Measurements from ENCODE around the gene SPTBN1.

Gene SPTBN1

GRCh38 chr2:54629390-54629789 is 173.3 kb downstream of the SPTBN1 start:
- TF ChIP-seq CTCF (conservative IDR thresholded peaks at IDR 0.05; ENCODE audit: low read length), result no peak
- no peak for TF ChIP-seq EZH2phosphoT487 (IDR thresholded peaks at IDR 0.05; ENCODE audit: borderline replicate concordance)
- Histone ChIP-seq H4K20me1 (ENCODE audit: insufficient read depth, low read length, poor library complexity, severe bottlenecking) (peaks cover 7% of the 10 kb centered on the region), H3K4me1 (ENCODE audit: insufficient read depth, low read length, poor library complexity, severe bottlenecking) (no peaks in the 10 kb centered on the region), H3K4me2 (ENCODE audit: low read depth, low read length, poor library complexity, severe bottlenecking) (no peak overlapping the region), H3K79me2 (ENCODE audit: insufficient read depth, low read length) (peaks cover 3% of the 10 kb centered on the region; the same call in 1 of the 2 replicates), H3K9ac (ENCODE audit: low read depth, low read length, poor library complexity, severe bottlenecking) (no peak overlapping the region), H3K9me3 (ENCODE audit: insufficient read depth, low read depth, low read length) (no peaks in the 10 kb centered on the region), H3K4me3 (ENCODE audit: low read length, poor library complexity, severe bottlenecking) (no peak overlapping the region), H3F3A (ENCODE audit: low read depth) (no peaks in the 10 kb centered on the region), H3K27me3 (ENCODE audit: insufficient read depth, low read length, poor library complexity, severe bottlenecking) (no peaks in the 10 kb centered on the region), H3K36me3 (ENCODE audit: insufficient read depth, low read length) (peaks cover 100% of the 10 kb centered on the region), H3K9me2 (replicated peaks; ENCODE audit: low read depth, low read length) (no peaks in the 10 kb centered on the region), H2AFZ (ENCODE audit: low read length) (no peak overlapping the region)

- Histone ChIP-seq H4K20me1 (ENCODE audit: insufficient read depth, low read length, poor library complexity, severe bottlenecking) (peaks cover 7% of the 10 kb centered on the region), H3K9me2 (replicated peaks; ENCODE audit: low read depth, low read length) (no peaks in the 10 kb centered on the region), H3K9ac (ENCODE audit: low read depth, low read length, poor library complexity, severe bottlenecking) (no peak overlapping the region), H3K4me2 (ENCODE audit: low read depth, low read length, poor library complexity, severe bottlenecking) (no peak overlapping the region), H3K36me3 (ENCODE audit: insufficient read depth, low read length) (peaks cover 100% of the 10 kb centered on the region), H2AFZ (ENCODE audit: low read length) (no peak overlapping the region), H3F3A (ENCODE audit: low read depth) (no peaks in the 10 kb centered on the region), H3K79me2 (ENCODE audit: insufficient read depth, low read length) (peaks cover 3% of the 10 kb centered on the region; the same call in 1 of the 2 replicates), H3K27me3 (ENCODE audit: insufficient read depth, low read length, poor library complexity, severe bottlenecking) (no peaks in the 10 kb centered on the region), H3K4me3 (ENCODE audit: low read length, poor library complexity, severe bottlenecking) (no peak overlapping the region), H3K4me1 (ENCODE audit: insufficient read depth, low read length, poor library complexity, severe bottlenecking) (no peaks in the 10 kb centered on the region), H3K9me3 (ENCODE audit: insufficient read depth, low read depth, low read length) (no peaks in the 10 kb centered on the region)
- TF ChIP-seq CTCF (conservative IDR thresholded peaks at IDR 0.05; ENCODE audit: low read length) (no peak), EZH2phosphoT487 (IDR thresholded peaks at IDR 0.05; ENCODE audit: borderline replicate concordance) (no peak)
Measured at GRCh38 chr2:54629914-54630857, 174.1 kb downstream of the SPTBN1 start.

GRCh38 chr2:54630858-54631497 is 174.9 kb downstream of the SPTBN1 start:
- peaks cover 10% of the 10 kb centered on the region for H4K20me1 ChIP-seq (ENCODE audit: insufficient read depth, low read length, poor library complexity, severe bottlenecking)
- peaks cover 3% of the 10 kb centered on the region; the same call in 1 of the 2 replicates for H3K79me2 ChIP-seq (ENCODE audit: insufficient read depth, low read length)
- no peaks in the 10 kb centered on the region for H3F3A ChIP-seq (ENCODE audit: low read depth)
- no peaks in the 10 kb centered on the region for H3K9me3 ChIP-seq (ENCODE audit: insufficient read depth, low read depth, low read length)
- H3K4me2 ChIP-seq (ENCODE audit: low read depth, low read length, poor library complexity, severe bottlenecking), result no peak overlapping the region
- H3K27me3 ChIP-seq (ENCODE audit: insufficient read depth, low read length, poor library complexity, severe bottlenecking), result no peaks in the 10 kb centered on the region
- H3K9ac ChIP-seq (ENCODE audit: low read depth, low read length, poor library complexity, severe bottlenecking), result no peak overlapping the region
- no peak overlapping the region for H2AFZ ChIP-seq (ENCODE audit: low read length)
- TF ChIP-seq CTCF (conservative IDR thresholded peaks at IDR 0.05; ENCODE audit: low read length), result no peak
- TF ChIP-seq EZH2phosphoT487 (IDR thresholded peaks at IDR 0.05; ENCODE audit: borderline replicate concordance), result no peak
- H3K36me3 ChIP-seq (ENCODE audit: insufficient read depth, low read length), result peaks cover 100% of the 10 kb centered on the region
- H3K4me1 ChIP-seq (ENCODE audit: insufficient read depth, low read length, poor library complexity, severe bottlenecking), result no peaks in the 10 kb centered on the region
- no peaks in the 10 kb centered on the region for H3K9me2 ChIP-seq (replicated peaks; ENCODE audit: low read depth, low read length)
- no peak overlapping the region for H3K4me3 ChIP-seq (ENCODE audit: low read length, poor library complexity, severe bottlenecking)
